Iris pigment epithelial cell (primary cell): ENCODE data around the gene CTU1.

Experiments used
- DNase-seq: peaks from one replicate; pipeline ENCODE4 v3.0.0-alpha.2; 2011; ENCODE audit warnings: low read depth

The CTU1 gene

DNA sequence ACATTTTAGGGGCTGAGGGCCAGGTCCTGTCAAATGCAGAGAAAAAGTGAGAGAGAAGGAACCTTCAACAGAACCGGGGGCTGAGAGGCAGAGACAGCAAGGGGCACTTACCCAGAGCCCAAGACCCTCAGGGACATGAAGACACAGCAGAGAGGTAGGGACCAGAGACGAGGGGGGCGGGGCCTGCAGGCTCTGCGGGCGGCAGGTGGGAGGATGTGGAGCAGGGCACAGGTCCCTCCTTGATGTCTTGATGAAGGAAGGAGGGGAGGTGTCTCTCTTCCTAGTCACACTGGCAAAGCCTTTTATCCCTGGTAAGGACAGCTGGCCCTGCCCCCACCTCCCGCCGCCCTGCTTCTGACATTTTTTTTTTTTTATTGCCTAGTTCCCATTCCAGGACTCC lies 25.6 kb downstream of the CTU1 start, which contains the start of gene KLK14:
Gene KLK14, minus strand, starts transcription at position 277 of the 400 bp plus-strand sequence. Its CDS starts 273 bp downstream, at position 4.
- DNase-seq: no peak

DNA sequence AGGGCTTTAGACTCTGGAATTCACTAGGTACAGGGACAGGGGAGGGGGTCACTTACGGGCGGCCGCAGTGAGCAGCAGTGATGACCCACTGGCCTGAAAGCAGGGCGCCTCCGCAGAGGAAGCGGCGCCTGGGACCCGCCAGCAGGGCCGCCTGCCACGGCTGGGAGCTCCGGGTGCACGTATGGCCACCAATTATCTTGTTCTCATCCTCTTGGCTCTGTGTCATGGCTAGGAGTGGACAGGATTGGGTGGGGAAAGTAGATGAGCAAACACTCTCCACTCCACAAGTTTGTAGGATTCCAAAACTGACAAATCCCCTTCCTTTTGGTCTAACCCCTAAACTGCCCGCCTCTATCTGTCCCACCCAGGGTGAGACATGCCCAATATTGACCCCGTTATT lies 26.7 kb downstream of the CTU1 start:
- DNase-seq: no peak

DNA sequence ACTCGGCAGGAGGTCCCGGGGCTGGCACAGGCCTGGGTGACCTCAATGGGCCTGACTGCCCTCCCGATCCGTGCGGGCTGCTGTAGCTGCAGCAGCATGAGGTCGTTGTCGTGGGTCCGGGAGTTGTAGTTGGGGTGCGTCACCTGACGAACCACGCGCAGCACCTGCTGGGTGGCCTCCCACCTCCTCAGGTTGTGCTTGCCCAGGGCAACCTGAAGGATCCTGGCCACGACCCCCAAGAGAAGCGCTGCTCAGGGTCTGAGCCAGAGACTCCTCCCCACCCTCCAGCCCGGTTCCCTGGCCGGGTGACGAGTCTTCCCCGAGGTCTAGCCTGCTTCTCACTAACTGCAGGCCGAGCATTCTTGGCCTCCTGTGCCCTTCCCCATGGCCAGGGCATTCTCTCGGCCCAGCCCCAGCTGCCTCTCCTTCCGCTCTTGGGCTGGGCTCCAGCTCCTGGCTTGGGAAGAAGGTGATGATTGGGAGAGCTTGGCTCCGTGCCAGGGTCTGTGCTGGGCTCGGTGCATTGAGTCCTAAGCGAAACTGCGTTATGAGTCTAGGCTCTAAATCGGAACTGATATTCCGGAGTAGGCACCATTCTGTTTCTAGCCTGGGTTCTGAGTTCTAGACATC lies 28.6 kb downstream of the CTU1 start:
- DNase-seq: no peak

DNA sequence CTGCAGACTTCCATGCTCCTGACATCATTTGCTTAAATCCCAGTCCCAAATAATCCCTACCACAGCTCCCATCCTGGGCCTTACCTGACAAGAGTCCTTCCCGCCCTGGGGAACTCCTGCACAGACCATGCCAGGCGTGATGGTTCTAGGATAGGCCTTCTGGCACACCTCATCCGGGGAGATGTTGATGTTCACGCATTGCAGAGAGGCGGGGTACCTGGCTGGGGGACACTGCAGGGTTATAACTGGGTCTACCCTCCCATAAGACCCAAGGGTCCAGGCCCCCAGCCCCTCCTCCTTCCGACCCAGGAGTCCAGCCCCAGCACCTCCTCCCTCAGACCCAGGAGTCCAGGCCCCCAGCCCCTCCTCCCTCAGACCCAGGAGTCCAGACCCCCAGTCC lies 29.5 kb downstream of the CTU1 start:
- DNase-seq: no peak

DNA sequence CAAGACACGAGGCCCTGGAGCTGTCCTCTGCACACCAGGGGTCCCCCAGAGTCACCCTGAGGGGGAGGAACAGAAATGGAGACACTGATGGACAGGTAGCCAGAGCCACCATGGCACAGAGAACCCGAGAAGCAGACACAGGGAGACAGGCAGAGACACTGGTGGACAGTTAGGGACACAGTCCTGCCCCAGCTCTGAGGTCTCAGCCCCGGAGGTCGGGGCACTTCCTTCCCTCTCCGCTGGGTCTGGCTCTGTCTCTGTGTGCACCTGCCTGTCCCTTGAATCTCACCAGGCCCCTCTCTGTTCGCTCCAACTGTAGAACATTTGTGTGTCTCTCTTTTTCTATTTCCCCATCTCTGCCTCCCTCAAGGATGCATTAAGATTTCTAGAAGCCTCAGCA lies 30.1 kb downstream of the CTU1 start:
- no peak for DNase-seq

DNA sequence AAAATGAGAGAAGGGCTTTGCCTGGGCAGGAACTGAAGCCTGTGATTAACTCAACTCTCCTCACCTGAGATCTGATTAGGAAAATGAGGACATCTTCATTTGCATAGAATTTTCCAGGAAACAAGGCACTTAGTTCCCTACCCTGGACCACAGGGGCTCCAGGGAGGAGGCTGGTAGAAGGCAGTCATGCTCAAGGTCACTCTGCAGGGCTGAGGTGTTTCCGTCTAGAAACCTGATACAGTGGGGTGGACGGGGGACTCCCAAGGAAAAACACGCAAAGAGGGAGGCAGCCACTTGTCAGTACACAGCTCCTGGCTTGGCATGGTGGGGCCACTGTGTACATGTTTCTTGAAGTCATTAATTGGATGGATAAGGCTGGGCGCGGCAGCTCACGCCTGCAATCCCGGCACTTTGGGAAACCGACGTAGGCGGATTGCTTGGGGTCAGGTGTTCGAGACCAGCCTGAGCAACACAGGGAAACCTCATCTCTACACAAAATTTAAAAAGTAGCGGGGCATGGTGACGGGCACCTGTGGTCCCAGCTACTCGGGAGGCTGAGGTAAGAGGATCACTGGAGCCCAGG lies 31.5 kb downstream of the CTU1 start:
- DNase-seq: no peak

DNA sequence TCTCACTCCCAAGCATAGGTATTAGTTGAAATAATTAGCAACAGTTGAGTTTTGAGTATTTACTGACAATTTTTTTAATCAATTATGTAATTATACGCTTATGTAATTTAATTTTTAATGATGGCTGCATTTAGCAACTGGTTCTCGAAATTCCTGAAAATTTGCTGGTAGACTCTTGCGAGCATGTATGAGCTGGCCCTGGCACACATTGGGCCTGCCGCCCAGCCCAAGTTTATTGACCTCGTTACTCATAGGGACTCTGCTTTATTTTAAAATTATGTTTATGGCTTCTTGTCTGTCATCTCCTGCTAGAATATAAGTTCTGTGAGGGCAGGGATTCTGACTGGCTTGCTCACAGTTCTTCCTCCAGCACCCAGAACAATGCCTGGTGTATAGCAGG lies 32.2 kb downstream of the CTU1 start:
- DNase-seq: no peak

DNA sequence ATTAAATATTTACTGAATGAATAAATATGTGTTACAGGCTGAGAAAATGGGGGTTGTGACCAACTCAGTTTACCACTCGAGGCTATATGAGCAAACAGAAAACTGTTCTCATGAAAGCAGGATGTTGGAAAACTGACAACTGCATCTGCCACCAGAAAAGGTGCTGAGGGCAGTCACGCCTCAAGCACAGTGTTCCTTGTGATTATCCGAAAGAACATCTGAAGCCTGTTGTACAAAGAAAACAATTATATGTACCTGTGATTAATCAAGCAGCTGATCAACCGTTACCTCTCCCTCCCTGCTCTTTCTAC lies 37.2 kb downstream of the CTU1 start:
- DNase-seq: no peak

DNA sequence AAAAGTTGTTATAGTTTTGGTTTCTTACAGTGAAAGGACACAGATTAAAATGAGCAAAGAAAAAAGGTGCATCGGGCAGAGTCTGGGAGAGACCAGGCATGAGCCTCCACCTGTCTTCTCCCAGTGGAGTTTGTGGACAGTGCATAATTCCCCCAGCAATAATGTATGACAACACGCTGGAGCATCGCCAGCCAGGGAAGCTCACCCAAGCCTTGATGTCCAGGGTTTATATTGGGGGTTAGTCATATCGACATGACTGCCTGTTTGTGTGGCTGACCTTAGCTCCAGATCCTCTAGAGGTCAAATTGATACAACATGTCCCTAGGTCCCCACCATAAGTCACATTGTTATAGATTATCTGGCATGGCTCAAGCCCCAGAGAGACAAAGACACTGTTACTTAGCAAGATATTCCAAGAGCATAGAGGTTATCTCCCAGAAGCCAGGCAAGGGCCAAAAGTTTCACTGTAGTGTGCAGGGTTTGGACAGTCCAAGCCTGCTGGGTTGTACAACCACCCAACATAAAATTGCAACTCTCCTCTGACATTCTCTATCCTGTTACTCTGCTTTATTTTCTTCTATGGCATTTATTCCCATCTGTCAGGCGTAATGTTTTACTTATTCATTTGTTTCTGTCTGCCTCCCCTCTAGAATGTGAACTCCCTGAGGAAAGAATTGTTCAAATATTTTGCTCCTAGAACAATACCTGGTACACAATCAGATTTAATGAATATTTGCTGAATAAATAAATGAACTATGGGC lies 37.7 kb downstream of the CTU1 start:
- DNase-seq: no peak

DNA sequence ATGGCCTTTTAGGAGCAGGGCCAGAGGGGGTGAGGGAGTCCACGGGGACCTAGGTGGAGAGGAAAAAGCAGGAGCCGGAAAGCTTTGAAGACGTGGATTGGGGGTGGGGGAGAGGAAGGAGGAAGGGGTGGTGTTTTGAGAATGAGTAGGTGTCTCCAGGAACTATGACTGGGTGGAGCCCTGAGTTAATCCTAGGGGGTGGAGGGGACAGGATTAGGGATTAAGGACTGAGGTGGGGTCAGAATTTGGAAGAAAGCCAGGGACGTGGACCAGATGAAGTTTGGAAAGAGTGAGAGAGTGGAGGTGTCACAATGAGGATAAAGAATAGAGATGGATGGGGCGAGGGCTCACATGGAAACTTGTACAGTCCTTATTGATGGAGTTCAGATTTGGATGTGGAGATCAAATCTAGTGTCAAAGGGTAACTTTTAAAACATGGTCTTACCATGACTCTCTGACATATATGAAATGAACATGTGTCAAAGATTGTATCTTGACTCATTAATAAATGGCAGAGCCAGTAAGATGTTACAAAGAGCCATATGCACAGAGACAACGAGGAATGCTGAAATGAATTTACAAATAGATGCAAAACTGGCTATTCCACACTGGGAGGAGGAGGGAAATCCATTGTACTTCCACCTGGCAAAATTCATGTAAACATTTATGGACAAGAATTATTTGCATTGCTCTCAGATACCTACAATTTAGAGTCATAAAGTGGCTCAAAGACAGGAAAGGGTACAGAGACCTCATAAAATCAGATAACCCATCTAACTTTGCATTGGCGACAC lies 41.6 kb downstream of the CTU1 start:
- DNase-seq: no peak

DNA sequence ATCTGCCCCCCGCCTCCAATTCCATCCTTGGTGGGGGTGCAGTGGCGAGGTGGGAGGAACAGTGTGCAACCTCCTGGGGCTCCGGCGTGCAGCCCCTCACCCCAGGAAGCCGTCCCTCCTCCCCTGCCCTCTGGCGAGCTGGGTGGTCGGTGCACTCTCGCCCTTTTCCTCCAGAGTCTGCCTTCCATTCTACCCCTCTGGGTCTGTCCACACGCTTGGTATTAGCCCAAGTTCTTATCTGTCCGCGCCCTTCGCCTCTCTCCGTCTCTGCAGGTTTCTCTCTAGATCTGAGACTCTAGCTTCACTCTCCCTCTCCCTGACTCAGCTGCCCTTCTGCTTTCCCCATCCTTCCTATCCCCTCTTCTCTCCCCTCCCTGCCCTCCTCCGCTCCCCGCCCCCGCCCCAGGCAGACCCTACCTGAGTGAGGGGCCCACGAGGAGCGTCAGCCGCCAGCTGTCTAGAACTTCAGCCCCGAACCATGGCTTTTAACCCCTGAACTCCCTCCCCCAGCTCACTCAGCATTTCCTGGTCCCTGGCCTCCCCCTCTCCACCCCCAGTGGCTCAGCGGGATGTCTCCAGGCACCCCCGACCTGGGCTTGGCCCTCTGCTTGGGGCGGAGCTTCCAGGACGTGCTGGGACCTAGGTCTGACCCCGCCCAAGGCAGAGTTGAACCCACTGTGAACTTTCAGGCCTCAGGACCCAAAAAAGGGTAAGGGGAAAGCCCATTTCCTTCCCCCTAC lies 42.8 kb downstream of the CTU1 start:
- DNase-seq: no peak

DNA sequence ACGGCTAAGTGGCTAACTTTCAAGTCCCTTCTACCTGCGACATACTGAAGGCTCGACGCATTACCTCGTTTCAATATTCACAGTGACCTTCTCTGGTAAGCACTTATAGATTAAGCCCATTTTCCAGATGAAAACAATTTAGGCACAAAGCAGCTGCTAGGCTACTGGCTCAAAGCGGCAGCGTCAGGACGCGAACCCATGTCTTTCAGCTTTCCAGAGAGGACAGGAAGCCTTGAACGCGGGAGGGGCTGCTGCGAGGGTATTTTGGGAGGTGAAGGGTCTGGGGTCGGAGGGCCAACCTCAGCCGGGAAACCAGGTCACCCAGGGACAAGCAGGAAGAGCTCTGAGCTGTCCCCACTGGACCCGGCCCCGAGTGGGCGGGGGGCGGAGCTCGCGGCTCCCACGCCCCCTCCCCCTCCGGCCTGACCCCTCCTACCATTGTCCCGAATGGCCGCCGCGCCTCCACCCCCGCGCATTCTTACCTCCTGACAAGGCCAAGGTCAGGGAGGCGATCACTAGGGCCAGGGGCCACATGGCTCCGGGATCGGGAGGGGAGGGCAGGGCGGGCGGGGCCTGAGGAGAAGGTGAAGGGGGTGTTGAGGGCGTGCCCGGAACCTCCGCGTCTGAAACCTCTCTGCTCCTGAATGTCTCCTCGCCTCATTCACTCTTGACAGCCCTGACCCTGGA lies 43.5 kb downstream of the CTU1 start, which contains the start of gene KLK13:
Gene KLK13, minus strand, starts transcription at position 559 of the 687 bp plus-strand sequence. Its CDS starts 25 bp downstream, at position 534.
- DNase-seq: no peak

DNA sequence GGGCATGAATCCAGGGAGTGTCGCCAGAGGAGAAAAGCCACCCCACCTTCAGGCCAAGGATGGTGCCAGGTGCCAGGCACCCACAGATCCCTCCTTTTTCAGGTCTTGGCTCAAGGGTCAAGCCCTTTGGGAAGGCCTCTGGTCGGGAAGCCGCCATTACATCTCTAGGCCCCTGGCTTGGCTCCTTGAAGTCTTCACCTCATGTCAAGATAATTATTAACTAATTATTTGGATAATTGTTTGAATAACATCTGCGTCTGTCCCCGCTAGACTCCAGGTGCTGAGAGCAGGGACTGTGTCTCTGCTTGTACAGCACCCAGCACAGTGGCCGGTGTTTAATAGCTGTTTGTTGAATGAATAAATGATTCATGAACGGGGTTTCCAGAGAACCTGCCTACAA lies 44.5 kb downstream of the CTU1 start:
- no peak for DNase-seq

DNA sequence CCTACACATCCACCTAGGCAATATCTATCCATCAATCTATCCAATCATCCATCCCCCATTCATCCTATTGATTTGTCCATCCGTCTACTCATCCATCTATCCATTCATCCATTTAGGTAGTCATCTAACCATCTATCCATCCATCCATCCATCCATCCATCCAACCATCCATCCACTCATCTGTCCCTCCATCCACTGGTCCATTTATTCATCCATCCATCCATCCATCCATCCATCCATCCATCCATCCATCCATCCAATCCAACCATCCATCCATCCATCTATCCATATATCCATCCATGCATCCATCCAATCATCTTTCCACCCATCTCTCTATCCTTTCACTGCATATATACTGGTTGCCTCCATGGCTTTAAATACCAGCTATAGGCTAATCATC lies 47.2 kb downstream of the CTU1 start:
- DNase-seq: no peak

DNA sequence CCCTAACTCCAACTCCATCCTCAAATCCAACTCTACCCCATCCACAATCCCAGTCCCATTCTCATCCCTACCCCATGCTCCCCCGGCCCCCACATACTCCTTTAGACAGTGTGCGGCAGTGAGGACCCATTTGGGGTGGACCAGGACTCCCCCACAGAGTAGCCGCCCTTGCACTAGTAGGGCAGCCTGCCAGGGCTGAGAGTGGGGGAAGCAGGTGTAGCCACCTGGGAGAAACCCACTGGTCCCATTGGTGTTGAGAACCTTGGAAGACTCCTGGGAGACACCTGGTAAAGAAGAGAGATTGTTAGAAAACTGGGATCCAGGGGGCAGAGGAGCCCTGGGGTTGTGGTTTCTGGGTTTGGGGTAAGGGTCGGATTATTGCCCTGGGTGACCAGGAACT lies 47.9 kb downstream of the CTU1 start:
- no peak for DNase-seq

DNA sequence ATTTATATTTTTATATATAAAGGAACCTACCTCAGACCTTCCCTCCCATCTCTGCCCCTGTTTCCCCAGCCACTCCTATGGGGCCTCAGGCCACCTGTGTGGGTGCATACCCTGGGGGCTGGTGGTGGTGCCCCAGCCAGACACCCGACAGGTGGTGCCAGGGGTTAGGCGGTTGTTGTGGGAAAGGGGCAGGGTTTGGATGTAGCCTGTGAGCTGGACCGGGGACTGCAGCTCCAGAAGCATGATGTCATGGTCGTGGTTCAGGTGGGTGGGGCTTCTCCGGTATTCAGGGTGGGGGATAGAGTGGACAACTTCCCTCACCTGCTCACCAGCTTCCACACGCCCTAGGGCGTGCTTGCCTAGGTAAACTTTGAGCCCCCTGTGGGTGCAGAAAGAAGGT lies 48.5 kb downstream of the CTU1 start:
- no peak for DNase-seq

DNA sequence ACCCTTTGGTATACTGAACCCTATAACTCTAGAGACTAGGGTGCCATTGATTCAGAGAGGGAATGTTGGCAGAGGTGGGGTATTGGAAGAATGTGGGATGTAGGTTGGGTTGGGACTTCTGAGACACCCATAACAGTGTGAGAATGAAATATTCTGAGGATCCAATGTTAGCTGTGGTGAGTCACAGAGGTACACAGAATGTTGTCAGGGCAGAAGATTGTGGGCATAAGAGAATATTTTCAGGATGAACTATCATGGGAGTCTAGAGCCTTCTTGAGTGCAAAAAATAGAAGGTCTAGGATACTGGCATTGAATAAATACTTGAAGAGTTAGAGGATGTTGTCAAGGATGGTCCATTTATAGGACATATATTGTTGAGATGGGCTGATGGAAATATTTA lies 52.3 kb downstream of the CTU1 start:
- DNase-seq: no peak
